GM12891 (cell line): ENCODE measurements around the gene STYXL1.

Source experiments
- POLR2A ChIP-seq: IDR thresholded peaks from 2 replicates; pipeline ENCODE4 v1.6.1; 2011; ENCODE audit warnings: low read depth, low read length, control low read depth
- POLR2AphosphoS5 ChIP-seq: IDR thresholded peaks from 2 replicates; pipeline ENCODE4 v1.6.1; 2011; ENCODE audit warnings: low read depth, low read length, control low read depth
- SPI1 ChIP-seq: IDR thresholded peaks from 2 replicates; pipeline ENCODE4 v1.6.1; 2011; ENCODE audit warnings: low read depth, low read length, control low read depth
- TAF1 ChIP-seq: IDR thresholded peaks from 2 replicates; pipeline ENCODE4 v1.6.1; 2011; ENCODE audit warnings: low read depth, low read length, control low read depth

GRCh38 chr7:75961218-75961617 lies 86.6 kb downstream of the STYXL1 start:
- no peak for TF ChIP-seq TAF1
- TF ChIP-seq POLR2A, result no peak
- no peak for TF ChIP-seq POLR2AphosphoS5
- TF ChIP-seq SPI1, result no peak
